HG02943 (cell line): ENCODE results near the gene NDUFB10.

ENCODE experiments used
- ATAC-seq: cut with Tn5 transposase; IDR thresholded peaks from one replicate; pipeline ENCODE4 v1.9.1; 2021; ENCODE audit warnings: mild to moderate bottlenecking, low read depth, moderate library complexity; ENCODE audit not compliant: unreplicated experiment

NDUFB10 gene

DNA sequence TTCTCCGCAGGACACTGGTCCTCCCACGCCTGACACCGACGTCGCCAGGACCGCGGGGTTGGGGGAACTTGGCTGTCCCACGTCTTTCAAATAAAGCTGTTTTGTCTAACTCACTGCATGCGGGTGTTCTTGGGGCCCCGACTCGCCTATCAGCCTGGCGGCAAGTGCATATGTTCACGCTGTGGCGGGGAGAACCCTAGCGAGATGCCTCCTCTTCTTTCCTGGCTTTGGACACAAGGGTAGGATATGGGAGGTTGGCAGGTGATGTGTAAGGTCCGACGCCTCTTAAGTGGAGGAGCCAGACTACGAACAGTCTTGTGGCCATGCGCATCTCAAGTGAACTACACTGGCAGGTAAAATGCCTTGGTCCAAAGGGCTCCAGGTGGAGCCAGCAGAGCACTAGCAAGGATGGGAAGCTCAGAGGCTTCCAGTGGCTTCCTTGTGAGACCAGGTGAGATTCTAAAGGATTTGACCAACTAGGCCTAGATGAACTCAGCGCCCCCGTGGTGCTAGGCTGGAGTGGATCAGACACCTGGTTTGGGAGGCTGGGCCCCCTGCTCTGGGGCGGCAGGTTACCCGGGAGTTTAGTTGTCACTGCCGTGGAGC, 6.2 kb downstream of the NDUFB10 start:
- no peak for ATAC-seq

DNA sequence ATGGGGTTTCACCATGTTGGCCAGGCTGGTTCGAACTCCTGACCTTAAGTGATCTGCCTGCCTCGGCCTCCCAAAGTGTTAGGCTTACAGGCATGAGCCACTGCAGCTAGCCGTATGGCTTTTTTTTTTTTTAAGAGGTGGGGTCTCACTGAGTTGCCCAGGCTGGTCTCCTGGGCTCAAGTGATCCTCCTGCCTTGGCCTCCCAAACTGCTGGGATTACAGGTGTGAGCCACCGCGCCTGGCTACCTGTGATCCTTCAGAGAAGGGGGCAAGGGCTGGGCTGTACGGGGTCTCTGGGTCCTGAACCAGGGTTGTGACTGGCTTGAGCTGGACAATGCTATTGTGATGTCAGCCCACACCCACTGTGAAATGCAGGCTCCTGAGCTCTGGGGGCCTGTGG, 7.1 kb downstream of the NDUFB10 start, which contains the start of gene RNF151:
Gene RNF151, plus strand, starts transcription at position 397 of the 400 bp plus-strand sequence. CDS start 26 bp downstream, outside the sequence.
- ATAC-seq = no peak

DNA sequence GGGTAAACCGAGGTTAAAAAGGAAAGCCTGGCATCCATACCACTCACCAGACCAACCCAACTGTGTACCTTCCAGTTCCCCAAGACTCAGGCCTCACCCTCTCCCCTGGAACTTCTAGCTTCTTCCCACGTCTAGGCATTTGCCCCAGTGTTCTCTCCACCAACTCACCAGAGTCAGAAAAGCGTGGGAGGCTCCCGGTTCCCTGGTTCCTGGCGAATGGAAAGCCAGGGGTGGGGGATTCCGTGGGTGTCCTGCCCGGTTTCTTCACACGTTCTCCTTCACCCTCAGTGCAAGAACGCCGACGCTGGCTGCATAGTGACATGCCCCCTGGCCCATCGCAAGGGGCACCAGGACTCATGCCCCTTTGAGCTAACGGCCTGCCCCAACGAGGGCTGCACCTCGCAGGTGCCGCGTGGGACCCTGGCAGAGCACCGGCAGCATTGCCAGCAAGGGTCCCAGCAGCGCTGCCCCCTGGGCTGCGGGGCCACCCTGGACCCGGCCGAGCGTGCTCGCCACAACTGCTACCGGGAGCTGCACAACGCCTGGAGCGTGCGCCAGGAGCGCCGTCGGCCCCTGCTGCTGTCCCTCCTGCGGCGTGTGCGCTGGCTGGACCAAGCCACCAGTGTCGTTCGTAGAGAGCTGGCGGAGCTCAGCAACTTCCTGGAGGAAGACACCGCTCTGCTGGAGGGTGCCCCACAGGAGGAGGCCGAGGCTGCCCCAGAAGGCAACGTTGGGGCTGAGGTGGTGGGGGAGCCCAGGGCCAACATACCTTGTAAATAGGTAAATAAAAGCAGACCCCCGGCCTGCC, 9.0 kb downstream of the NDUFB10 start:
- ATAC-seq = no peak

DNA sequence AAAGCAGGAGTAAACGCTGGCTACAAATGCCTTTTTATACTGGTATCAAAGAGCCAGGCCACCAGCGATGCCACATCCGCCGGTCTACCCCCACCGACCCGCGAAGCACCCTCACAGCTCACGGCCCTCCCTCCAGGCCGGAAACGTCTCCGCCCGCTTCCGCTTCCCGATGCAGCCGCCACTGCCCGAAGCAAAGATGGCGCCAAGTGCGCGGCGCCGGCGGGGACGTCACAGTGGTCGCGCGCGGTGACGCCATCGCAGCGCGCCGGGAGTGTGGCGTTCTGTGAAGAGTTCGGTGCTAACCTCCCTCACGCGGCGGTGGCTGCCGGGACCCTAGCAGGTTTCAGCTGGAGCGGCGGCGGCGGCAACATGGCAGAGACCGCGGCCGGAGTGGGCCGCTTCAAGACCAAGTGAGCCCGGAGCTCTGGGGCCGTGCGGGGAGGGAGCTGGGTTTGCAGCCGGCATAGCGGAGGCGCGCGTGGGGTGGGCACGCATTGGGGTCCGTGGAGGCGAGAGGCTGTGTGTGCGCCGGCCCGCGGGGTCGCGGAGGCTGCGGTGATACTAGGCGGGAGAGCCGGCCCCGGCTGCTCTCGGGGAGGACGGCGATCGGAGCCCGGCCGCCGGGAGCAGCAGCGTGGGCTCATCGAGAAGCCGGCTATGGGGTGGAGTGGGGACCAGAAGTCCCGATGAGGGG, 12.6 kb downstream of the NDUFB10 start, which contains the start of gene TBL3:
Gene TBL3, plus strand, starts transcription at position 258 of the 694 bp plus-strand sequence. Its CDS starts 112 bp downstream, at position 370.
- ATAC-seq = peak; percentile 81

DNA sequence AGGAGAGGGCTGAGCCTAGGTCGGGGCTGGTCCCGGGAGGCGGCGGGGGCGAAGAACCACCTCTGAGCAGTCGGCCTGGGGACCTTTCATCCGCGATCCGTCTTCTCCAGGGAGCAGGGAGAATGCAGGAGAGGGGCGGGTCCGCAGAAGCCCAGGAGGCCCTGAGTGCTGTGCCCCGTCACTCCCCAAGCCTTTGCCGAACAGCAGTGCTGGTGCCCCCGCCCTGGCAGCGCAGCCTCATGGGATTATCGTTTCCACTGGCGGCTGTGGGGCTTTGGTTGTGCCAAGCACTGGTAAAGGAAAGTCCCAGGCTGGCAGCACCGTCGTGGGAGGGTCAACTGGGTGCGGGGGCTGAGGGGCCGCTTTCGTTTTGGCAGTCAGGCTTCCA, 13.1 kb downstream of the NDUFB10 start:
- no peak for ATAC-seq

DNA sequence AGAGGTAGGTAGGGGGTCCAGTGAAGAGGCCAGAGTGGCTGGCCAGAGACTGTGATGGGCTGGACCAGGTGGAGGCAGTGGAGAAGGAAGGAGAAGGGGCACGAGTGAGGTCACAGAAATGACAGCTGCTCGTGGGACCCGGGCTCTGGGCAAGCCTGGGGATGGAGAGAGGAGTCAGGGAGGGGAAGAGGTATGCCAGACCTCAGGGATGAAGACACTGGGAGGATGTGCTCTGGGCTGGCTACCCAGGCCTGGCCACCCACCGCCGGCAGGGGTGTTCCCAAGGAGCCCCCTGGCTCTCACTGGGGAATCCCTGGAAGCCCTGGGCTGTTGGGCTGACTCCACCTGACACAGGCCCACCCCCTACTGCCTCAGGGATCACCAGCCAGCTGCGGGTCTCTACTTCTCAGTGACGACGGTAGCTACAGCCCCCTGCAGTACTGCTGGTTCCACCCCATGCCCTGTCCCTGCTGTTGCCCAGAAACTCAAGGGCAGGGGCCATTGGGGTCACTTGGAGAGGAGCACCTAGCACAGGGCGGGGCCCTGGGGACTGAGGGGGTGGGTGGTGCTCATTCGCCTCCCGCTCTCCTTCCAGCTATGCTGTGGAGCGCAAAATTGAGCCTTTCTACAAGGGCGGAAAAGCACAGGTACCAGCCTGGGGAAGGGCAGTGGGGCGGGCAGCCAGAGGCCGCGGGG, 14.3 kb downstream of the NDUFB10 start:
- ATAC-seq = no peak

DNA sequence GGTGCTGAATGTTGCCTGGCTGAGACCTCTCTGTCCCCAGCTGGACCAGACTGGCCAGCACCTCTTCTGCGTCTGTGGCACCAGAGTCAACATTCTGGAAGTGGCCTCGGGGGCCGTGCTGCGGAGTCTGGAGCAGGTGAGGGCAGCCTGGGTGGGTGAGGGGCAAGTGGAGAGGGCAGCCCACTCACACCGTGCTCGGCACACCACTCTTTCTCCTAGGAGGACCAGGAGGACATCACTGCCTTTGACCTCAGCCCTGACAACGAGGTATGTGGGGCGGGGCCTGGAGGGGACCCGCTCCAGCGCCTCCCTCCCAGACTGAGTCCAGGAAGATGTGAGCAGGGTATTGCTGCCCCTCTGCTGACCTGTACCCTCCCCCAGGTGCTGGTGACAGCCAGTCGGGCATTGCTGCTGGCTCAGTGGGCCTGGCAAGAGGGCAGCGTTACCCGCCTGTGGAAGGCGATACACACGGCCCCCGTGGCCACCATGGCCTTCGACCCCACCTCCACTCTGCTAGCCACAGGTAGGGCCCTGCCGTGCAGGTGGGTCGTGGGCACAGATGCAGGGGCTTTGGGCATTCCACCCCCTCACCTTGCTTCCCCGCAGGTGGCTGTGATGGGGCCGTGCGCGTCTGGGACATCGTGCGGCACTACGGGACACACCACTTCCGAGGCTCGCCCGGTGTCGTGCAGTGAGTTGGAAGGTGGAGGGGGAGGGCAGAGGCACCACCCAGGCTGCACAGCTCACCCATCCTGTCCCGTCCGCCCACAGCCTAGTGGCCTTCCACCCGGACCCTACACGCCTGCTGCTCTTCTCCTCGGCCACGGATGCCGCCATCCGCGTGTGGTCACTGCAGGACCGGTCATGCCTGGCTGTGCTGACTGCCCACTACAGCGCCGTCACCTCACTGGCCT, 15.1 kb downstream of the NDUFB10 start:
- no peak for ATAC-seq

DNA sequence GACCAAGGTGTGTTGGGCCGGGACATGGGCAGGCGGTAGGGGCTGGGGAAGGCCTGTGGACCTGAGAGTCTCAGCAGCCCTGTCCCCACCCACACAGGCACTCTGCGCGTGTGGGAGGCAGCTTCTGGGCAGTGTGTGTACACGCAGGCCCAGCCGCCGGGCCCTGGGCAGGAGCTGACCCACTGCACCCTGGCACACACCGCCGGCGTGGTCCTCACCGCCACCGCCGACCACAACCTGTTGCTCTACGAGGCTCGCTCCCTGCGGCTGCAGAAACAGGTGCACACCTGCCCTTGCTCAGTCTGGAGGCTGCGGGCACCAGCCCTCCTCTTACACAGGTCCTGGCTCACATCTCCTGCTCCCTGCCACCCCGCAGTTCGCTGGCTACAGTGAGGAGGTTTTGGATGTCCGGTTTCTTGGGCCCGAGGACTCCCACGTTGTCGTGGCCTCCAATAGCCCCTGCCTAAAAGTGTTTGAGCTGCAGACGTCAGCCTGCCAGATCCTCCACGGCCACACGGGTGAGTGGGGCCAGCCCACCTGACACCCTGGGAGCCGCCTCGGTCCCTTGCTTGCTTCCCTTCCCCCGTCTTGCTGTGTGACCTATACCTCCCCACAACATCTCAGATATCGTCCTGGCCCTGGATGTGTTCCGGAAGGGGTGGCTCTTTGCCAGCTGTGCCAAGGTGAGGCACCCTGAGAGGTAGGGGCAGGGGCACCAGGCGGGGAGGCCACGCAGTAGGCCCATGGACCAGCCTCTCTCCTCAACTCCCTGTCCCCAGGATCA, 16.3 kb downstream of the NDUFB10 start:
- ATAC-seq = no peak

DNA sequence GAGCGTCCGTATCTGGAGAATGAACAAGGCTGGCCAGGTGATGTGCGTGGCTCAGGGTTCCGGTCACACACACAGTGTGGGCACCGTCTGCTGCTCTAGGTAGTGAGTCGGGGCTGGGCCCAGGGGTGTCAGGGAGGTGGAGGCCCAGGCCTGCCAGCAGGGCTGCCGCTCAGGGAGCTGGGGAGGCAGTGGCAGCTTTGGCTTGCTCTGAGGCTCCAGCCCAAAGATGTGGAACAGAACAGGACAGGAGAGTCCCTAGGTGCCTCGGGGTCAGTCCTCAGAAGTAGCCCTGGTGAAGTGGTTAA, 16.8 kb downstream of the NDUFB10 start:
- ATAC-seq = no peak

DNA sequence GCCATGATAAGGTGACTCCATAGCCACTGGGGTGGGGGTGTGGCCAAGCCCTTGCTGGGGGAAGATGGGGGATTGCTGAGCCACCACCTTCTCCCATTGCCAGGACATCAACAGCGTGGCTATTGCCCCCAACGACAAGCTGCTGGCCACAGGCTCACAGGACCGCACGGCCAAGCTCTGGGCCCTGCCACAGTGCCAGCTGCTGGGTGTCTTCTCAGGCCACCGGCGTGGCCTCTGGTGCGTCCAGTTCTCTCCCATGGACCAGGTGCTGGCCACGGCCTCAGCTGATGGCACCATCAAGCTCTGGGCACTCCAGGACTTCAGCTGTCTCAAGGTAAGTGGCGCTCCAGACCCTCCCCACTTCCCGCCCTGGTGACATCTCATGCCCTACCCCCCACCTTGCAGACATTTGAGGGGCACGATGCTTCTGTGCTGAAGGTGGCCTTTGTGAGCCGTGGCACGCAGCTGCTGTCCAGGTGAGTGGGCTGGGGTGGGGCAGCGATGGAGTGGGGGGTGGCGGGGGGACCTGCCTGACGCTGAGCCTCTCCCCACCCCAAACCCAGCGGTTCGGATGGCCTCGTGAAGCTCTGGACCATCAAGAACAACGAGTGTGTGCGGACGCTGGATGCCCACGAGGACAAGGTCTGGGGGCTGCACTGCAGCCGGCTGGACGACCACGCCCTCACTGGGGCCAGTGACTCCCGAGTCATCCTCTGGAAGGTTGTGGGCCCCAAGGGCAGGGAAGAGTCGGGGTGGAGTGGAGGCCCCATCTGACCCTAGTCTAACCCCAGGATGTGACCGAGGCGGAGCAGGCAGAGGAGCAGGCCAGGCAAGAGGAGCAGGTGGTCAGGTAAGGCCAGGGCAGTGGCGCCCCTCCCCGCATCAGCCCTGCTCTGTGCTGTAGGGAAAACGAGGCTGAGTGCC, 17.9 kb downstream of the NDUFB10 start:
- no peak for ATAC-seq

DNA sequence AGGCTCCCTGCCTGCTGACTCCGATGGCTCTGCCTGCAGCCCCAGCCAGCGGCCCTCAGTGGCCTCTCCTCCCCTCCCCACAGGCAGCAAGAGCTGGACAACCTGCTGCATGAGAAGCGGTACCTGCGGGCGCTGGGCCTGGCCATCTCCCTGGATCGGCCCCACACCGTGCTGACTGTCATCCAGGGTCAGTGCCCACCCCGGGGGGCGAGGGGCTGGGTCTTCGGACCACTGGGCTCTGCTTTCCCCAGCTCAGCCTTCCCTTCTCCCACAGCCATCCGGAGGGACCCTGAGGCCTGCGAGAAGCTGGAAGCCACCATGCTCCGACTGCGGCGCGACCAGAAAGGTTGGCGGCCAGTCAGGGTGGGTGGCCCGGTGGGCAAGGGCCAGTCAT, 18.5 kb downstream of the NDUFB10 start:
- ATAC-seq = no peak

DNA sequence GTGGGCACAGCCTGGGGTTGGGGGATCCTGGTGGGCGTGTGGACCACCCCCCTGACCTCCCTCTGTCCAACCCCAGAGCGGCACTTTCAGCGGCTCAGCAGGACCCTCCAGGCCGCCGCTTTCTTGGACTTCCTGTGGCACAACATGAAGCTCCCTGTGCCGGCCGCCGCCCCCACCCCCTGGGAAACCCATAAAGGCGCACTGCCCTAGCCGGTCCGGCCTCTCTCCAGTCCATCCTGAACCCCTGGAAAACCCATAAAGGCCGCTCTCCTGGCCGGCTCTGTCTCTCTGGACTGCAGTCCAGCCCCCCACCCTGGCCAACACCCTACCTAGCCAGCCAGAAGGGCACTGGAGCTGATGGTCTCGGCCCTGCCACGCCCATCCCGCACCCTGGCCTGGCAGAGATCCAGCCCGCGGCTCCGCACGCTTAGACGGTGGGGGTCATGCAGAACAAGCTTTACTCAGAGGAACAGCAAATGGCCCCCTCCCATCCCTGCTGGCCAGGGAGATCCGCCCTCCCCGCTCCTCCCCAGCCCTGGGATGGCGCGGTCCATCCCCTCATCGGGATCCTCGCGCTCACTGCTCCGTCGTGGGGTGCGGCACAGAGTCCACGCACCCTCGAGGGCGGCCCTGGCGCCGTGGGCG, 19.3 kb downstream of the NDUFB10 start:
- no peak for ATAC-seq

DNA sequence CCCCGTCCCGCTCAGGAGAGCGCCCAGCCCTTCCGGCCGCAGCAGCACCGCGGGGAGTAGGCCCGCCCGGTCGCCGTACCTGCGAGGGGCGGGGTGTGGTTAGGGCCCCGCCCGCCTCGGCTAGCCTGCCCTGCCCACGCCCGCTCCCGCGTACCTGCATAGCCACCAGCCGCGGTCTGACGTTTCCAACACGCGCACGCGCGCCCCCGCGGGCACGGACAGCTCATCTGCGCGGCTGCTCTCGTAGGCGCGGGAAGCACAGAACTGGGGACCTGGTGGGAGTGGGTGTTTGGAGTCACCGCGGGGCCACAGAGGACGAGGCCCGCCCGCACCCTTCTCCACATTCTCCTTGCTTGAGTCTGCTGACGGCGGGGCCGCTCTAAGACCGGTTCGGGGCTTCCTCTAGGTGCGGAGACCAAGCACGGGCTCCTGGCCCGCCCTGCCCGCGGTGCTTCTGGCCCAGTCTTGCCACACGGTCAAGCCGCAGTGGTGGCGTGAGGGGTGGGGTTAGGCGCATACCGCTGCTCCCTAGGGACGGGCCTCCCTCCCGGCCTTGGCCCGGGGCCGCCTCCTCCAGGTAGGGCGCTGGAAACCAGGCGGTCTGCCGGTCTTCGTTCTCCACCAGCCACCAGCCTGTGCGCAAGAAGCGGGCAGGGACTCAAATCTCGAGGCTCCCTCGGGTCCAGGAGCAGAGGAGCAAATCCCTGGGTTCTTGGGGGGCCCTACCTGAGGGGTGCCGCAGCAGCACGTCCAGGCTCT, 20.1 kb downstream of the NDUFB10 start:
- ATAC-seq = no peak

DNA sequence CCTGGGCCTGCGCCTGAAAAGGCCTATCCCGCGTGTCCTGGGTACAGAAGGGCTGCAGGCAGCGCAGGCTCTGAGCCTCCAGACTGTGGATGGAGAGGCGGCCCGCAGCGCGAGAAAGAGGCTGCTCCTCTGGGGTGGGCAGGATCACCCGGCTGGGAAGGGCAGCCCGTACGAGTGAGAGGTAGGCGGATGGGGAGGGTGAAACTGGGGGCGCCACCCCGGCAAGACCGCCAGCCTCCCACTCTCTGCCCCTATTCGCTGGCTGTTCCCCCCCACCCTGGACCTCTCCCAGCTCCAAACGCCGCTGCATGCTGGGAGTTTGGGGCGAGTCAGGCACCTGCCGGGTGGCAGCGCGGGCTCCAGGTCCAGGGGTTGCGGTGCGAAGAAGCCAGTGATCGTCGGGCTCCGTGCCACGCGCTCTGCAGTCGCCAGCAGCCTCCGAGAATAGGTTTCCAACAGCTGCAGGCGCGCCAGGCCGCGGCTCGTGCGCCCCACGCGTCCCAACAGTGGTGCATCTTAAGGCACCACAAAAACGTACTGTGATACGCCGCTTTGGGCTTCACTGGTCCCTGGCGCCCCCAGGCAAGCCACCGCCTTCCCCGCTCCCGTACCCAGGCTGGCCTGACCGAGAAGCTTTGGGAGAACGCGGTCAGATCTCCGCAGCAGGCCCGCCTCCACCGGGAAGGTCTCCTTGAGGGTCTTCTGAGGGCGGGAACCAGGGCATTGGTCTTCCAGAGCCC, 20.9 kb downstream of the NDUFB10 start:
- ATAC-seq = no peak

DNA sequence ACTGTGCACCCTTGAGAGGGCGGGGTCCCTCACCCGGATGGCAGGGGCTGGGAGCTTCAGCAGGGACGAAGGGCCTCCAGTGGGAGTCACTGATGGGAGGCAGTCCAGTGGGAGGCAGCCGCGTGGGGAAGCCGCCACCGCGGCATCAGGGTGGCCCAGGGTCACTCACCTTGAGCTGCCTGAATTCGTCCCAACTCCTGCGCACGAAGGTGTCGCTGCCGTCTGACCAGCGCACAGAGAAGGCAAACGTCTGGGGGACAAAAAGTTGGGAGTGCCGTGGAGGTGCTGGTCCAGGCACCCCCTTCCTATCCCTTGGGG, 21.4 kb downstream of the NDUFB10 start:
- no peak for ATAC-seq

DNA sequence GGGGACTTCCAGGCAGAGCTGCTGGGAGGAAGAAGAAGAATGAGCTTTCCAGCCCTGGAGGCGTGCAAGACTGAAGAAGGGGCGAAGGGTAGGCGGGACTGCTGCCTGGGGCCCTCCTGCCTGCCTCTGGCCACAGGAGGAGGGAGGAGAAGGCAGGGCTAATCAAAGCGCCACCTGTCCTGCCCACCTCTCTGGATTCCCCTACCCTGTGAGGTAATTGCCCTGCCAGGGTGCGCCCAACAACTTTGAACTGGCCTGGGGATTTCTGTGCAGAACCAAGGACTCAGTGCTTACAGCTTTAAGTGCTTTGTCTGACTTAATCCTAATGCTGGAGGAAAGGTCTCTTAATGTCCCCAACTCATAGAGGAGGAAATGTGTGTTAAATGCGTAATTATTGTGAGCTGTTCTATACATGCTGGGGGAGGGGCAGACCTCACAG, 22.1 kb downstream of the NDUFB10 start, which contains the start of gene NOXO1:
Gene NOXO1, minus strand, starts transcription at position 72 of the 439 bp plus-strand sequence. CDS start 290 bp downstream, outside the sequence.
- ATAC-seq = no peak
